Omental fat pad (tissue), 4 donors: ENCODE measurements around the gene FGD6. TPM values are rescaled to one million over a fixed set of nuclear protein-coding genes. Genes with fewer than 3 reads are reported as not detected.
A peak's percentile ranks its signal among the peaks of the same experiment; 100 is the strongest.

Experiments used
- ATAC-seq: fragments of 150-250 bp; one replicate; pipeline ENCODE4 v1.9.1; 2016; ENCODE audit warnings: mild to moderate bottlenecking, moderate library complexity; ENCODE audit not compliant: low FRiP score
- DNase-seq: peaks from one replicate; pipeline ENCODE4 v3.0.0-alpha.2; 2019; ENCODE audit warnings: low spot score
- total RNA-seq, 4 donors: library from RNA; depleted of rRNA; stranded (reverse); fragments of >200 nt; gene quantifications; one replicate each; pipeline ENCODE4 v1.1.0, GENCODE V29; 2016
- TF ChIP-seq, protein P1 (sequence below), 3 donors: fragments of 450-650 bp; IDR thresholded peaks; one replicate each; pipeline ENCODE4 v1.5.1; 2016 to 2017; ENCODE audit warnings: antibody characterized with exemption in 3 of 3, mild to moderate bottlenecking in 3 of 3, moderate library complexity in 2 of 3

The FGD6 gene
- total RNA-seq, 4 donors from 2014 or later = 6.6 to 9.6 (median 7.4) TPM

DNA sequence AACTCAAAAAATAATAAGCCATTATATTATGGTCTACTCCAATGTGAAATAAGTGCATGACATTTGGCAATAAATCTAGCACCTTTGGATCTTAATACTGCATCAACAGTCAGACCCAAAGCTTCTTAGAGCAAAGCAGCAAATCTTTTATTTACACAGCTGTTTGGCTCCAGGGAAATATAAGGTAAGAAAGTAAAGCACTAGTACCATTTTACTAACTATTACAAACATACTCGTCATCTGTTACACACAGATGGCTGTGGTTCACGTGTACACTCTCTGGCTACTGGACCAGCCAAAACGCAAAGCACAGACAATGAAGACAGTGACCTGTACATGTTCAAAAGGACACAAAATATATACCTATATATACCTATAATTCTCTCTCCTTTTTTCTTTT lies 2.8 kb downstream of the FGD6 start:
- ATAC-seq = no peak
- no peak for DNase-seq
- TF ChIP-seq, protein P1, sequence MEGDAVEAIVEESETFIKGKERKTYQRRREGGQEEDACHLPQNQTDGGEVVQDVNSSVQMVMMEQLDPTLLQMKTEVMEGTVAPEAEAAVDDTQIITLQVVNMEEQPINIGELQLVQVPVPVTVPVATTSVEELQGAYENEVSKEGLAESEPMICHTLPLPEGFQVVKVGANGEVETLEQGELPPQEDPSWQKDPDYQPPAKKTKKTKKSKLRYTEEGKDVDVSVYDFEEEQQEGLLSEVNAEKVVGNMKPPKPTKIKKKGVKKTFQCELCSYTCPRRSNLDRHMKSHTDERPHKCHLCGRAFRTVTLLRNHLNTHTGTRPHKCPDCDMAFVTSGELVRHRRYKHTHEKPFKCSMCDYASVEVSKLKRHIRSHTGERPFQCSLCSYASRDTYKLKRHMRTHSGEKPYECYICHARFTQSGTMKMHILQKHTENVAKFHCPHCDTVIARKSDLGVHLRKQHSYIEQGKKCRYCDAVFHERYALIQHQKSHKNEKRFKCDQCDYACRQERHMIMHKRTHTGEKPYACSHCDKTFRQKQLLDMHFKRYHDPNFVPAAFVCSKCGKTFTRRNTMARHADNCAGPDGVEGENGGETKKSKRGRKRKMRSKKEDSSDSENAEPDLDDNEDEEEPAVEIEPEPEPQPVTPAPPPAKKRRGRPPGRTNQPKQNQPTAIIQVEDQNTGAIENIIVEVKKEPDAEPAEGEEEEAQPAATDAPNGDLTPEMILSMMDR (IDR thresholded peaks at IDR 0.05) = no peak

GRCh38 chr12:95213928-95214327 lies 3.3 kb downstream of the FGD6 start:
- TF ChIP-seq, protein P1 (IDR thresholded peaks at IDR 0.05) = no peak
- DNase-seq (no peak), ATAC-seq (no peak)

- DNase-seq (no peak), ATAC-seq (peak; percentile 3)
- TF ChIP-seq, protein P1 (IDR thresholded peaks at IDR 0.05) = no peak
These were observed 4.1 kb downstream of the FGD6 start for GRCh38 chr12:95213119-95213518.

GRCh38 chr12:95212586-95212985 lies 4.7 kb downstream of the FGD6 start:
- no peak for ATAC-seq
- no peak for DNase-seq
- TF ChIP-seq, protein P1 (IDR thresholded peaks at IDR 0.05) = no peak

- DNase-seq (no peak), ATAC-seq (no peak)
- TF ChIP-seq, protein P1 (IDR thresholded peaks at IDR 0.05) = no peak
These were observed 8.6 kb downstream of the FGD6 start for GRCh38 chr12:95208678-95209077.

DNA sequence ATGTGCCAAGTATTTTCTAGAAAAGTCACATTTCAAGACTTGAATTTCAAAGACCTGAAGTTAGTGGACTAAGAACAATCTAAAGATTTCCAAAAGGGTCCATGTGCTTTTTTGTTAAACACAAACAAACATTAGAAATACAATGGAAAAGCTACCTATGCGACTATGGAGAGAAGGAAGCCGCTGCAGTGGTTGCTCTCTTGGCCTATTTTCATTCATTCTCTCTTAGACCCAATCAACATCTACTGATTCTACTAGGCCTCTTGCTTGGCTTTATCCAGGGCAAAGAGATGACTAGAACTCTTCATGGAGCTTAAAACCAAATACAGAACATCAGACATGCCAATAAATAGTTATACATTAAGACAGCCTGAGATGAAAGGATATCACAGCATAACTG lies 9.9 kb downstream of the FGD6 start:
- DNase-seq (no peak), ATAC-seq (no peak)
- TF ChIP-seq, protein P1 (IDR thresholded peaks at IDR 0.05) = no peak

DNA sequence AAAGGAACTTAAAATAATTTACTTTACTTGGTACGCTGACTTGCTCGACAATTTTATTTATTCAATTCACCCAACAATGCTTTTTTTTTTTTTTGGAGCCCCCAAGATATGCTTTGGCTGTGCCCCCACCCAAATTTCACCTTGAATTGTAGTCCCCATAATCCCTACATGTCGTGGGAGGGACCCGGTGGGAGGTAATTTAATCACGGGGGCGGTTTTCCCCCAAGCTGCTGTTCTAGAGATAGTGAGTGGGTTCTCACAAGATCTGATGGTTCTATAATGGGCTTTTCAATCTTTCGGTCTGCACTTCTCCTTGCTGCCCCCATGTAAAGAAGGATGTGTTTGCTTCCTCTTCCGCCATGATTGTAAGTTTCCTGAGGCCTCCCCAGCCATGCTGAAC lies 10.4 kb downstream of the FGD6 start:
- DNase-seq = no peak
- no peak for ATAC-seq
- TF ChIP-seq, protein P1 (IDR thresholded peaks at IDR 0.05) = no peak
